ENCODE data around the gene LELP1. TPM values are rescaled to one million over a fixed set of nuclear protein-coding genes. Genes with fewer than 3 reads are reported as not detected.

LELP1 gene
- total and polyA plus RNA-seq, 2 of the 13 experiments (the other 11 are each of a cell fraction or from before 2014, with no cell fraction given), result not detected

DNA sequence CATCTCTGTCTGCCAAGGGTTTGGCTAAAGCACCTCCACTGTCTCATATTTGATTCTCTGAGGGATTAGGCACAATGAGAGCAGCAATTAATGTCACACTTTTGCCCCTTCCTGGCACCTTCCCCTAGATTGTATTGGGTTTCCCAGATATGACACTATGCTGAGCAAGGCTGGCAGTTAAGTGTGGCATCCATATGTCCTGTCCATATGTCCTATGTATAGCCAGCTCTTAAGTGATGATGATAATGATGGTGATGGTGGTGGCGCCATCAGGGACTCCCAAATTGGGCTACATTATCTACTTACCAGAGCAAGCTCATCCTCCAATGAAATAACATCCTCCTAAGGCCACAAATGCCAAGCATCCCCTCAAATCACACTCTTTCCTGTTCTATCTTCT is 42.8 kb downstream of the LELP1 start (continued):
- TF ChIP-seq, protein P1, sequence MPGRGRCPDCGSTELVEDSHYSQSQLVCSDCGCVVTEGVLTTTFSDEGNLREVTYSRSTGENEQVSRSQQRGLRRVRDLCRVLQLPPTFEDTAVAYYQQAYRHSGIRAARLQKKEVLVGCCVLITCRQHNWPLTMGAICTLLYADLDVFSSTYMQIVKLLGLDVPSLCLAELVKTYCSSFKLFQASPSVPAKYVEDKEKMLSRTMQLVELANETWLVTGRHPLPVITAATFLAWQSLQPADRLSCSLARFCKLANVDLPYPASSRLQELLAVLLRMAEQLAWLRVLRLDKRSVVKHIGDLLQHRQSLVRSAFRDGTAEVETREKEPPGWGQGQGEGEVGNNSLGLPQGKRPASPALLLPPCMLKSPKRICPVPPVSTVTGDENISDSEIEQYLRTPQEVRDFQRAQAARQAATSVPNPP (CRISPR knock-in tag; IDR thresholded peaks at IDR 0.05), result no peak
- TF ChIP-seq THYN1 (CRISPR knock-in tag; IDR thresholded peaks at IDR 0.05; ENCODE audit: borderline replicate concordance, low read depth), result no peak
- TF ChIP-seq, protein P2, sequence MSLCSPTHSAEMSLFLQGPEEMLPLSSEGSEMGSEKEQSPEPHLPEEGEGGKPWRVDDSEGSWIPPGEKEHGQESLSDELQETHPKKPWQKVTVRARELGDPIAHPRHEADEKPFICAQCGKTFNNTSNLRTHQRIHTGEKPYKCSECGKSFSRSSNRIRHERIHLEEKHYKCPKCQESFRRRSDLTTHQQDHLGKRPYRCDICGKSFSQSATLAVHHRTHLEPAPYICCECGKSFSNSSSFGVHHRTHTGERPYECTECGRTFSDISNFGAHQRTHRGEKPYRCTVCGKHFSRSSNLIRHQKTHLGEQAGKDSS (CRISPR knock-in tag; IDR thresholded peaks at IDR 0.05; ENCODE audit: borderline replicate concordance, low read depth), result no peak
- TF ChIP-seq, protein P3, sequence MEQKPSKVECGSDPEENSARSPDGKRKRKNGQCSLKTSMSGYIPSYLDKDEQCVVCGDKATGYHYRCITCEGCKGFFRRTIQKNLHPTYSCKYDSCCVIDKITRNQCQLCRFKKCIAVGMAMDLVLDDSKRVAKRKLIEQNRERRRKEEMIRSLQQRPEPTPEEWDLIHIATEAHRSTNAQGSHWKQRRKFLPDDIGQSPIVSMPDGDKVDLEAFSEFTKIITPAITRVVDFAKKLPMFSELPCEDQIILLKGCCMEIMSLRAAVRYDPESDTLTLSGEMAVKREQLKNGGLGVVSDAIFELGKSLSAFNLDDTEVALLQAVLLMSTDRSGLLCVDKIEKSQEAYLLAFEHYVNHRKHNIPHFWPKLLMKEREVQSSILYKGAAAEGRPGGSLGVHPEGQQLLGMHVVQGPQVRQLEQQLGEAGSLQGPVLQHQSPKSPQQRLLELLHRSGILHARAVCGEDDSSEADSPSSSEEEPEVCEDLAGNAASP (CRISPR knock-in tag; IDR thresholded peaks at IDR 0.05; ENCODE audit: borderline replicate concordance), result no peak
- TF ChIP-seq, protein P4, sequence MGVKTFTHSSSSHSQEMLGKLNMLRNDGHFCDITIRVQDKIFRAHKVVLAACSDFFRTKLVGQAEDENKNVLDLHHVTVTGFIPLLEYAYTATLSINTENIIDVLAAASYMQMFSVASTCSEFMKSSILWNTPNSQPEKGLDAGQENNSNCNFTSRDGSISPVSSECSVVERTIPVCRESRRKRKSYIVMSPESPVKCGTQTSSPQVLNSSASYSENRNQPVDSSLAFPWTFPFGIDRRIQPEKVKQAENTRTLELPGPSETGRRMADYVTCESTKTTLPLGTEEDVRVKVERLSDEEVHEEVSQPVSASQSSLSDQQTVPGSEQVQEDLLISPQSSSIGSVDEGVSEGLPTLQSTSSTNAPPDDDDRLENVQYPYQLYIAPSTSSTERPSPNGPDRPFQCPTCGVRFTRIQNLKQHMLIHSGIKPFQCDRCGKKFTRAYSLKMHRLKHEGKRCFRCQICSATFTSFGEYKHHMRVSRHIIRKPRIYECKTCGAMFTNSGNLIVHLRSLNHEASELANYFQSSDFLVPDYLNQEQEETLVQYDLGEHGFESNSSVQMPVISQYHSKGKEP (CRISPR knock-in tag; IDR thresholded peaks at IDR 0.05), result no peak

DNA sequence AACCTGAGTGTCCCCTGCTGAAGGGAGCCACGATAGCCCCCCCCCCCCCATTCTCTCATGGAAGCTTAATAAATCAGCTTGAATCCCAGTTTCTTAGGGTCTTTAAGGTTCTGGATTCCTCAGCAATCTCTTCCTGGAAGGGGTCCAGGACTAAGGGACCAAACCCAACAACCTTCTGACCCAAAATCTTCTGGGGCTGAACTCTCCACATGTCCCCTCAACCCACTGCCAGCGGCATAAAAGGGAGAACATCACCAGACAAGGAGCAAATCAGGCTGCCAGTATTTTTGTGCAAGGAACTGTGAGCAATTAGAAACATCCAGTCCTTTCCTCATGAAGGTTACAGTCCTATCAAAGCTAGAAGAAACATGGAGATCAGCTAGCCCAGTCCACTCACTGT is 43.6 kb downstream of the LELP1 start:
- H3K79me2 ChIP-seq (ENCODE audit: insufficient read depth, low read length), result no peaks in the 10 kb centered on the region
- intact Hi-C loops (cut with micrococcal nuclease; ENCODE audit: unreplicated experiment), result no loop called here
- CTCF ChIA-PET (ENCODE audit: low intra/inter-chr PET ratio, low total read pairs), result no interaction called here
- peaks cover 7% of the 10 kb centered on the region for H3K9me3 ChIP-seq (ENCODE audit: low read length)
- H3K4me1 ChIP-seq (ENCODE audit: insufficient read depth, low read length), result no peaks in the 10 kb centered on the region
- WGBS (ENCODE audit: low lambda C conversion rate), result 0% methylated on average over 2 of the region's 2 CpGs
- in situ Hi-C loops (cut with HindIII; ENCODE audit: extremely low pct_ligation_motif_present, low pct_unique_long_range_greater_than_20kb), result no loop called here
- no peak for FAIRE-seq
- no peaks in the 10 kb centered on the region for H4K20me1 ChIP-seq (ENCODE audit: insufficient read depth, low read length)
- no peaks in the 10 kb centered on the region for H3K27me3 ChIP-seq (ENCODE audit: control insufficient read depth in 1 of 2, insufficient read depth in 2 of 2, low read length in 2 of 2)
- H3K27ac ChIP-seq (ENCODE audit: extremely low read length, insufficient read depth, low read length), result no peak overlapping the region
- no peak overlapping the region for H3K4me3 ChIP-seq (replicated peaks in 1 of 3; ENCODE audit: insufficient read depth in 1 of 3, low read depth in 2 of 3, low read length in 3 of 3)
- no TSS peak for BruUV-seq (replicated peaks)
- H2AFZ ChIP-seq (ENCODE audit: low read length), result no peak overlapping the region
- no peak overlapping the region for H3K9ac ChIP-seq (ENCODE audit: insufficient read depth, low read depth, low read length)
- no peak for ATAC-seq
- no peaks in the 10 kb centered on the region for H3K36me3 ChIP-seq (replicated peaks in 1 of 2; ENCODE audit: control insufficient read depth in 1 of 2, insufficient read depth in 2 of 2, low read length in 2 of 2)
- DNase-seq (ENCODE audit: low spot score), result no peak
- no peak overlapping the region for H3K4me2 ChIP-seq (ENCODE audit: low read depth, low read length)
- POLR2A ChIA-PET, result no interaction called here
- no peak for TF ChIP-seq U2AF1 (optimal IDR thresholded peaks at IDR 0.05; ENCODE audit: low read depth, low read length)
- TF ChIP-seq, protein P5, sequence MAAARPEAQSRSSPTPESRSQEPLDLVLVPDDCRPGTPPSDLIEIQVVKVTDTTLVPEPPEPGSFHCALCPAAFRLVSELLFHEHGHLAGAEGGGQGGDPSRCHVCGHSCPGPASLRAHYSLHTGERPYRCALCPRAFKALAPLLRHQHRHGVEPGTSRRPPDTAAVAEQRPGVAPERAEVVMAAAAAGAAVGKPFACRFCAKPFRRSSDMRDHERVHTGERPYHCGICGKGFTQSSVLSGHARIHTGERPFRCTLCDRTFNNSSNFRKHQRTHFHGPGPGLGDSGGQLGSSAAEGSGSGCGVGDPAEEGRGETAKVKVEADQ (CRISPR knock-in tag; IDR thresholded peaks at IDR 0.05; ENCODE audit: borderline replicate concordance), result no peak

Measured in HepG2 (cell line).